ENCODE results near the gene NUBP2.
A peak's percentile ranks its signal among the peaks of the same experiment; 100 is the strongest.

Gene NUBP2

DNA sequence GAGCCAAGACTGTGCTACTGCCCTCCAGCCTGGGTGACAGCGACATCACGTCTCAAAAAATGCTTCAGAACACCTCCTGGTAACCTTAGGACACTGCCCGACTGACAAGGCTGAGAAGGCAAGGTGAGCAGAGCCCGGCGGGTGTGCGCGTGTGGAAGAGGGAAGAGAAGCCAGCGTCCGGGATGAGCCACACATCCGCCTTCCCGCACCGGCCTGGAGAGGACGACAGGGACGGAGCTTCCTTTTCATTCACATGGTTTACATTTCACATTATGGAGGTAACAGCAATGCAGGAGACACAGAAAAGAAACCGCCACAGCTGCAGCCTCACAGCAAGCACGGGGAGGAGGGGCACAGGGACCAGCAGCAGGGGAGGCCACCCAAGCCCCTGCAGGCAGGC lies 27.3 kb downstream of the NUBP2 start:
- TF ChIP-seq, protein P1, sequence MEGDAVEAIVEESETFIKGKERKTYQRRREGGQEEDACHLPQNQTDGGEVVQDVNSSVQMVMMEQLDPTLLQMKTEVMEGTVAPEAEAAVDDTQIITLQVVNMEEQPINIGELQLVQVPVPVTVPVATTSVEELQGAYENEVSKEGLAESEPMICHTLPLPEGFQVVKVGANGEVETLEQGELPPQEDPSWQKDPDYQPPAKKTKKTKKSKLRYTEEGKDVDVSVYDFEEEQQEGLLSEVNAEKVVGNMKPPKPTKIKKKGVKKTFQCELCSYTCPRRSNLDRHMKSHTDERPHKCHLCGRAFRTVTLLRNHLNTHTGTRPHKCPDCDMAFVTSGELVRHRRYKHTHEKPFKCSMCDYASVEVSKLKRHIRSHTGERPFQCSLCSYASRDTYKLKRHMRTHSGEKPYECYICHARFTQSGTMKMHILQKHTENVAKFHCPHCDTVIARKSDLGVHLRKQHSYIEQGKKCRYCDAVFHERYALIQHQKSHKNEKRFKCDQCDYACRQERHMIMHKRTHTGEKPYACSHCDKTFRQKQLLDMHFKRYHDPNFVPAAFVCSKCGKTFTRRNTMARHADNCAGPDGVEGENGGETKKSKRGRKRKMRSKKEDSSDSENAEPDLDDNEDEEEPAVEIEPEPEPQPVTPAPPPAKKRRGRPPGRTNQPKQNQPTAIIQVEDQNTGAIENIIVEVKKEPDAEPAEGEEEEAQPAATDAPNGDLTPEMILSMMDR (IDR thresholded peaks at IDR 0.05; ENCODE audit: insufficient read depth, low read depth, low read length, missing control alignments), result no peak
- H3K4me3 ChIP-seq (ENCODE audit: low read depth, low read length), result no peak overlapping the region
- DNase-seq (ENCODE audit: low read depth), result no peak

DNA sequence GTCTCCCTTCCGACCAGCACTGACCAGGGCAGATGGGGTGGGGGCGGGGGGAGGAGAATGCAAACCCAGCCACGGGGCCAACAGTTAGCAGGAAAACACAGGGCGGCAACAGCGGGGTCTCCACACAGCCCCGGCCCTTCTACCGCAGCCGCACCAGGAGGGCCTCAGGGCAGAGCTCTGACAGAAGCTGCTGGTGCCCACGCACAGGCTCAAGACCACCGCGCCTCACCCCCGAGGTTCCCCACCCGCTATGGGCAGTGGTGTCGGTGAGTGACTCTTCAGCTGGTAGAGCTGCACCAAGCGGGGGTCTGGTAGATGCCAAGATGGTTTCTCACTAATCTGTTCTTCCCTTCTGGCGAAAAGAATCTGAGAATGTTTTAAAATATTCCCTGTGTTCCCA lies 27.8 kb downstream of the NUBP2 start:
- H3K4me3 ChIP-seq (ENCODE audit: low read depth, low read length), result no peak overlapping the region
- DNase-seq (ENCODE audit: low read depth), result no peak
- TF ChIP-seq, protein P1 (IDR thresholded peaks at IDR 0.05; ENCODE audit: insufficient read depth, low read depth, low read length, missing control alignments), result no peak

DNA sequence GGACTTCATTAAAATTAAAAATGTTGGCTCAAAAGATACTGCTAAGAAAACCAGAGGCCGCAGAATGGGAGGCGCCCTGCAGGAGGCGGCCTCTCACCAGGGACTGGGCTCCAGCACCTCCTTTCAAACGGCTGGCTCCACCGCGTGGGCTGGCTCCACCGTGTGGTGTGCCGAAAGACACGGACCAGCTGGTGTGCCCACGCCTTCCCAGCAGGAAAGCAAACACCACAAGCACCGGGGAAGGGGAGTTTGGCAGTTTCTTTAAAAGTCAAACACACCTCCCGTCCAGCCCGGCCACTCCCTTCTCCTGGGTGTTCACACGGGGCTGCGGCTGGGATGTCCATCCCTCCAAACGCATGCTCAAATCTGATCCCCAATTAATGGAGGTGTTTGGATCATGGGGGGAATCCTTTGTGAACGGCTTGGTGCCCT lies 30.0 kb downstream of the NUBP2 start:
- TF ChIP-seq, protein P1 (IDR thresholded peaks at IDR 0.05; ENCODE audit: insufficient read depth, low read depth, low read length, missing control alignments), result peak; percentile 14
- peak; percentile 35 for DNase-seq (ENCODE audit: low read depth)
- no peak overlapping the region for H3K4me3 ChIP-seq (ENCODE audit: low read depth, low read length)

DNA sequence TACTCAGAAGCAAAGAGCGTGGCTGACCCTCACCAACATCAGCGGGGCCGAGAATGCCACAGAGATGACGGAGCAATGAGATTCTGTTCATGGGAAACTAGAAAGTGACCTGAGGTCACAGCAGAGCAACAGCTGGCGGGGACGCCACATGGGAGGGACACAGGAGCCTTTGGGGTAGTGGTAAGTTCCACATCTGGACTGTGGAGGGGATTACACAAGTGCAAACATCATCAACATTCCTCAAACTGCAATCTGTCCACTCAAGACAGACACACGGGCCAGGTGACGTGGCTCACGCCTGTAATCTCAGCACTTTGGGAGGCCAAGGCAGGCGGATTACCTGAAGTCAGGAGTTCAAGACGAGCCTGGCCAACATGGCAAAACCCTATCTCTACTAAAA lies 32.7 kb downstream of the NUBP2 start:
- no peak for DNase-seq (ENCODE audit: low read depth)

DNA sequence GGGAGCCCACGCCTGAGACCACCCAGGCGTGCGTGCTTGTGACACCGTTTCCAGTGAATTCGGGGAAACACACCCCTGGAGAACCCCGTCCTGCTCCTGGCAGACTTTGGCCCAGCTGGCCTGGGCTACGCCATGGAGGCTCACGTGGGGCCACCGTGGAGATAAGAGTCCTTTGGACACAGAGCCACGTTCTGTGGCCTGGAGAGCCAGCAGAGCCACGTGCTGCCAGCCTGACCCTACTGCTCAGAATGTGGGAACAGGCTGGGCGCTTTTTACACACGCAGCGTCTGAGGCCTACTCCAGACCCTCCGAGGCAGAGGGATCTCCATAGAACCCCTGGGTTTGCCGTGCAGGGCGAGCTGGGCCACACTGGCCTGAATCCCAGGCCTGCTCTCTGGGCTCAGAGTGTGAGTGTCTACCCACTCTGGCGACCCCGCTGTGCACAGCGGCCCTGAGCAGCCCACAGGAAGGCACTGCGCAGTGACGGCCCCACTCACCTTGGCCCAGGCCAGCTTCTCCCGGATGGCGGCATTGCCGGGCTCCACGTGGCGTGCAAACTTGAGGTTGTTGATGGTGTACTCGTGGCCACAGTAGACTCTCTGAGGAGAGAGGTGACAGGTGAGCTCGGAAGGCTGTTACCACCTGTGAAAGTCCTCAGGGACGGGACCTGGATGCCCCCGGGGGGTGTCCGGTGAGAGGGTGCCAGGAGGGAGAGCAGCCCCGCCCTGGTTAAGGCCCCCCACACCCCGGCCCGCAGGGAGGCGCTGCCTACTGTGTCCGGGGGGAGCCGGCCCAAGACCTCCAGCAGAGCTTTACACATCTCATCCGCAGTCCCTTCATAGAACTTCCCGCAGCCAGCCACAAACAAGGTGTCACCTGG lies 33.9 kb downstream of the NUBP2 start:
- DNase-seq (ENCODE audit: low read depth), result no peak
- no peak overlapping the region for H3K4me3 ChIP-seq (ENCODE audit: low read depth, low read length)
- TF ChIP-seq, protein P1 (IDR thresholded peaks at IDR 0.05; ENCODE audit: insufficient read depth, low read depth, low read length, missing control alignments), result no peak

More for the DNA sequence above, 32.7 kb downstream of the NUBP2 start:
- TF ChIP-seq, protein P1 (IDR thresholded peaks at IDR 0.05; ENCODE audit: insufficient read depth, low read depth, low read length, missing control alignments), result no peak
- no peak overlapping the region for H3K4me3 ChIP-seq (ENCODE audit: low read depth, low read length)

DNA sequence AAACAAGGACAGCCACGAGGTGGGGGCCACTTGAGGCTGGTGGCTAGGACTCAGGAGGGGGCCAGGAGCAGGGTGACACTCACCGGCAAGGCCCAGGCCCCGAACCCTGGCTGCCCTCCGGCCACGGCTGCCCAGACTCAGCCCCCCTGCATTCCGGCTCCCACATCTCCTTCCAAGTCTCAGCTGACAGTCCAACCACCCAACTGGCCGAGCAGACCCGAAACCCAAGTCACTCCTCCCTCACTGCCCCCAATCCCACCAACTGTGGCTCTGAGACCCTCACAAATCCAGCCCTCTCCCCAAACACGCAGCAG lies 34.5 kb downstream of the NUBP2 start:
- TF ChIP-seq, protein P1 (IDR thresholded peaks at IDR 0.05; ENCODE audit: insufficient read depth, low read depth, low read length, missing control alignments), result no peak
- DNase-seq (ENCODE audit: low read depth), result no peak
- no peak overlapping the region for H3K4me3 ChIP-seq (ENCODE audit: low read depth, low read length)

DNA sequence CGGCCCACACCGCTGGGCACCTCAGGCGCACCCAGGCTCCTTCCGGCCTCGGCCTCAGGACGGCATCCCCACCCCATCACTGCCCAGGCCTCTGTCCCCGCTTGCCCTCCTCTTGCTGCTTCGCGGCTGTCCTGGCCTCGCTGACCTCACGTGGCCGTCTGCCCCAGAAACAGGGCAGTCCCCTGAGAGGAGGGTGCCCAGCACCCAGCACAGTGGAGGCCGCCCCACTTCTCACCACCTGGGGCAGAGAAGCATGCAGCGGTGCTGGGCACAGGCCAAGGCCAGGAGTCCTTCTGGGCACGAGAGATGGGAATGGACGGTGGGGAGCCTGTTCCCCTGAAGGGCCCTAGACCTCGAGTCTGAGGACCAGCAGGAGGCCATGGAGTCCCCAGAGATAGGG lies 35.0 kb downstream of the NUBP2 start:
- no peak for DNase-seq (ENCODE audit: low read depth)
- TF ChIP-seq, protein P1 (IDR thresholded peaks at IDR 0.05; ENCODE audit: insufficient read depth, low read depth, low read length, missing control alignments), result no peak
- H3K4me3 ChIP-seq (ENCODE audit: low read depth, low read length), result no peak overlapping the region
